CD14-positive monocyte (primary cell): ENCODE data around the gene NLRP12. TPM values are rescaled to one million over a fixed set of nuclear protein-coding genes. Genes with fewer than 3 reads are reported as not detected.

Source experiments
- DNase-seq, 3 donors: peaks; one replicate each; pipeline ENCODE4 v3.0.0-alpha.2; 2011 to 2022
- H2AFZ ChIP-seq: 2 replicates; pipeline ENCODE4 v1.6.0; 2012; ENCODE audit warnings: mild to moderate bottlenecking, low read depth, low read length, inconsistent platforms; ENCODE audit not compliant: insufficient read depth, poor library complexity, severe bottlenecking
- H3K27ac ChIP-seq, 2 donors: 1 replicate in 1 of 2; 2 replicates in 1 of 2; pipeline ENCODE4 v1.5.1; 2012 to 2013; ENCODE audit warnings: low read length in 2 of 2, control low read depth in 1 of 2, inconsistent platforms in 1 of 2, low read depth in 1 of 2, mild to moderate bottlenecking in 1 of 2
- H3K27me3 ChIP-seq, 2 donors: one replicate each; pipeline versions ENCODE4 v1.6.0 to v1.6.1; 2011 to 2013; ENCODE audit warnings: low read length in 2 of 2; ENCODE audit not compliant: control insufficient read depth in 2 of 2, insufficient read depth in 2 of 2
- H3K36me3 ChIP-seq, 2 donors: replicated peaks in 1 of 2; 1 replicate in 1 of 2; 2 replicates in 1 of 2; pipeline versions ENCODE4 v1.5.1 to v1.6.1; 2012 to 2013; ENCODE audit warnings: low read length in 2 of 2, control low read depth in 1 of 2, inconsistent platforms in 1 of 2, mild to moderate bottlenecking in 1 of 2; ENCODE audit not compliant: insufficient read depth in 2 of 2, control insufficient read depth in 1 of 2
- H3K4me1 ChIP-seq, 2 donors: 1 replicate in 1 of 2; 2 replicates in 1 of 2; pipeline versions ENCODE4 v1.5.1 to v1.6.1; 2012 to 2013; ENCODE audit warnings: low read length in 2 of 2, control low read depth in 1 of 2, inconsistent platforms in 1 of 2, mild to moderate bottlenecking in 1 of 2, moderate library complexity in 1 of 2; ENCODE audit not compliant: insufficient read depth in 2 of 2, control insufficient read depth in 1 of 2
- H3K4me2 ChIP-seq: replicated peaks from 2 replicates; pipeline ENCODE3; 2012; ENCODE audit warnings: low read length, moderate library complexity, mild to moderate bottlenecking; ENCODE audit not compliant: poor library complexity, severe bottlenecking; ENCODE audit errors: extremely low read depth
- H3K4me3 ChIP-seq, 3 experiments: fragments of 200-600 bp in 1 of 3; sonication (generic) in 1 of 3; replicated peaks in 1 of 3; 1 replicate in 2 of 3; 2 replicates in 1 of 3; pipeline ENCODE4 v1.5.1; 2011 to 2013; ENCODE audit warnings: low read length in 3 of 3, mild to moderate bottlenecking in 3 of 3, control low read depth in 2 of 3, low read depth in 2 of 3, inconsistent platforms in 1 of 3, moderate library complexity in 1 of 3
- H3K79me2 ChIP-seq: 2 replicates; pipeline ENCODE4 v1.6.0; 2012; ENCODE audit warnings: mild to moderate bottlenecking, control low read depth, inconsistent platforms, low read length, moderate library complexity; ENCODE audit not compliant: insufficient read depth
- H3K9ac ChIP-seq: 2 replicates; pipeline ENCODE4 v1.6.0; 2017; ENCODE audit warnings: low read length, mild to moderate bottlenecking; ENCODE audit not compliant: insufficient read depth, poor library complexity, severe bottlenecking
- H3K9me3 ChIP-seq, 2 donors: replicated peaks in 1 of 2; 1 replicate in 1 of 2; 2 replicates in 1 of 2; pipeline versions ENCODE4 v1.5.1 to v1.6.1; 2012 to 2013; ENCODE audit warnings: low read length in 2 of 2, control low read depth in 1 of 2; ENCODE audit not compliant: control insufficient read depth in 1 of 2, insufficient read depth in 1 of 2
- H4K20me1 ChIP-seq: 2 replicates; pipeline ENCODE4 v1.6.0; 2012; ENCODE audit warnings: mild to moderate bottlenecking, low read length, control low read depth, moderate library complexity; ENCODE audit not compliant: insufficient read depth
- H3K27ac Mint-ChIP-seq, 7 donors: one replicate each; pipeline ENCODE4 v1.8.0; 2020; ENCODE audit warnings: mild to moderate bottlenecking in 7 of 7, mixed read lengths in 7 of 7, moderate library complexity in 6 of 7, inconsistent platforms in 2 of 7
- H3K27me3 Mint-ChIP-seq, 3 donors: one replicate each; pipeline ENCODE4 v1.8.0; 2021 to 2022; ENCODE audit warnings: low read depth in 3 of 3, mild to moderate bottlenecking in 3 of 3, mixed read lengths in 3 of 3, moderate library complexity in 3 of 3, inconsistent platforms in 1 of 3
- H3K36me3 Mint-ChIP-seq, 2 donors: one replicate each; pipeline ENCODE4 v1.8.0; 2020; ENCODE audit warnings: mixed read lengths in 2 of 2, inconsistent platforms in 1 of 2, mild to moderate bottlenecking in 1 of 2
- H3K4me1 Mint-ChIP-seq: one replicate; pipeline ENCODE4 v1.8.0; 2020; ENCODE audit warnings: mild to moderate bottlenecking, mixed read lengths
- H3K4me3 Mint-ChIP-seq, 2 donors: one replicate each; pipeline ENCODE4 v1.8.0; 2020; ENCODE audit warnings: mild to moderate bottlenecking in 2 of 2, mixed read lengths in 2 of 2, moderate library complexity in 1 of 2
- H3K9me3 Mint-ChIP-seq, 7 donors: one replicate each; pipeline ENCODE4 v1.8.0; 2020 to 2022; ENCODE audit warnings: mixed read lengths in 7 of 7, mild to moderate bottlenecking in 6 of 7, moderate library complexity in 6 of 7, inconsistent platforms in 2 of 7
- WGBS: methylation state at CpG from one replicate; pipeline ENCODE4 v1.1.5; 2013; ENCODE audit warnings: missing lambda C conversion rate; ENCODE audit not compliant: insufficient coverage; 5-methylcytosine and 5-hydroxymethylcytosine counted together
- intact Hi-C, 2 donors: fragments of 100-400 bp; cut with micrococcal nuclease; formaldehyde crosslinking; loops; one replicate each; pipeline versions ENCODE4 v1.15.0 to v1.15.1; 2023
- polyA plus RNA-seq, 3 donors: library from polyadenylated mRNA; depleted of rRNA in 1 of 3; unstranded in 2 of 3; stranded (reverse) in 1 of 3; fragments of 300-500 nt in 2 of 3; fragments of >200 nt in 1 of 3; fragmentation: Illumina TruSeq in 2 of 3; gene quantifications; 1 replicate in 2 of 3; 2 replicates in 1 of 3; pipeline ENCODE4 v1.2.3, GENCODE V29; 2012 to 2021
- TF ChIP-seq, protein P1 (sequence below): fragments of 200-600 bp; IDR thresholded peaks from one replicate; pipeline ENCODE4 v1.8.0; 2022; ENCODE audit warnings: antibody characterized with exemption, mild to moderate bottlenecking

NLRP12 gene
- polyA plus RNA-seq, 3 donors, result 40.5 to 64.9 (median 47.0) TPM

DNA sequence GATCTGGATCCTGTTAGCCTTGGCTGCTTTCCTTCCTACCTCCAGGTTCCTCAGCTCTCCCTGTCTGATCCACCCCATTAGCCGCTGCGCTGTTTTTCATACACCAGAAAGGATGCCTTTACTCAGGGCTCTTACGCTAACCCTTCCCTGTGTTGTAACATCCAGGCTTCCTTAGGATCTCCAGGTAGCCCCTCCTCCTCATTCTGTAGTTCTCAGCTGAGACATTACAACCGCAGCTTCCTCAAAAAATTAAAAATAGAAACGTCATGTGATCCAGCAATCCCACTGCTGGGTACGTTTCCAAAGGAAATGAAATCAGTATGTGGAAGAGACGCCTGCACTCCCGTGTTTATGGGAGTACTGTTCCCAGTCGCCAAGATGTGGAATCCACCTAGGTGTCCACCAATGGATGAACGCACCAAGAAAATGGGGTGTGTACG is 25.1 kb upstream of the NLRP12 start:
- Mint-ChIP-seq H3K36me3 (no peaks in the 10 kb centered on the region), H3K9me3 (no peaks in the 10 kb centered on the region), H3K27me3 (peaks cover 2 to 5% (median 3%) of the 10 kb centered on the region in 3 donors), H3K4me1 (peaks cover 72% of the 10 kb centered on the region), H3K4me3 (peak overlapping the region; percentile 56 to 88), H3K27ac (peak overlapping the region; percentile 87 to 98 (median 94))
- peak overlapping the region; percentile 15 for H3K9ac ChIP-seq
- H3K4me2 ChIP-seq, result peak overlapping the region; percentile 66
- H3K79me2 ChIP-seq, result no peaks in the 10 kb centered on the region
- peak; percentile 73 to 93 (median 89) for DNase-seq
- peak overlapping the region; percentile 67 to 76 for H3K27ac ChIP-seq
- H2AFZ ChIP-seq, result peak overlapping the region; percentile 51
- H3K9me3 ChIP-seq, result no peaks in the 10 kb centered on the region
- intact Hi-C loops, result loop anchor here in 1 of 2 donors (5.0 kb wide), 1 partner anchor 33 kb away; the partner anchor contains the start of gene PRKCG
- H3K27me3 ChIP-seq, result no peaks in the 10 kb centered on the region
- H4K20me1 ChIP-seq, result no peaks in the 10 kb centered on the region
- peaks cover 87% of the 10 kb centered on the region in 2 donors for H3K4me1 ChIP-seq
- TF ChIP-seq, protein P1, sequence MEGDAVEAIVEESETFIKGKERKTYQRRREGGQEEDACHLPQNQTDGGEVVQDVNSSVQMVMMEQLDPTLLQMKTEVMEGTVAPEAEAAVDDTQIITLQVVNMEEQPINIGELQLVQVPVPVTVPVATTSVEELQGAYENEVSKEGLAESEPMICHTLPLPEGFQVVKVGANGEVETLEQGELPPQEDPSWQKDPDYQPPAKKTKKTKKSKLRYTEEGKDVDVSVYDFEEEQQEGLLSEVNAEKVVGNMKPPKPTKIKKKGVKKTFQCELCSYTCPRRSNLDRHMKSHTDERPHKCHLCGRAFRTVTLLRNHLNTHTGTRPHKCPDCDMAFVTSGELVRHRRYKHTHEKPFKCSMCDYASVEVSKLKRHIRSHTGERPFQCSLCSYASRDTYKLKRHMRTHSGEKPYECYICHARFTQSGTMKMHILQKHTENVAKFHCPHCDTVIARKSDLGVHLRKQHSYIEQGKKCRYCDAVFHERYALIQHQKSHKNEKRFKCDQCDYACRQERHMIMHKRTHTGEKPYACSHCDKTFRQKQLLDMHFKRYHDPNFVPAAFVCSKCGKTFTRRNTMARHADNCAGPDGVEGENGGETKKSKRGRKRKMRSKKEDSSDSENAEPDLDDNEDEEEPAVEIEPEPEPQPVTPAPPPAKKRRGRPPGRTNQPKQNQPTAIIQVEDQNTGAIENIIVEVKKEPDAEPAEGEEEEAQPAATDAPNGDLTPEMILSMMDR, result no peak
- H3K36me3 ChIP-seq, result no peaks in the 10 kb centered on the region
- 22% methylated on average over 9 of the region's 11 CpGs for WGBS
- peak overlapping the region in 1 of 3 experiments; percentile 65 for H3K4me3 ChIP-seq

DNA sequence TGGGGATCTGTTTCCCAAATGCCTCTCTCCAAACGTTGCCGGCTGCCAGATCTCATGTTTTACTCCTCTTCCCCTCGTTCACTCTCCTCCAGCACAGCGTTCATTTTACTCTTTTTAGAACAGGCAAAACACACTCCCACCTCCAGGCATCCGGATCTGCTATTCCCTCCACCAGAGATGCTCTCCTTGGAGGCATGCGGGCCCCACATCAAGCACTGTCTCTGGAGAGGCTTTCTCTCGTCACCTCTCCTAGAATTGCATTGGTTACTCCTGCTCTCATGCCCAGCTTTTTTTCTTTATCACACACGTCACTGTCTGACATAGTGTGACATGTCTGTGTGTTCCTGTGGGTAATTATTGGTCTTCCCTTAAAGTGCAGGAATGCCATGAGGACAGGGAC is 23.4 kb upstream of the NLRP12 start:
- Mint-ChIP-seq H3K4me3 (no peak overlapping the region), H3K4me1 (peaks cover 78% of the 10 kb centered on the region), H3K27me3 (peaks cover 2% of the 10 kb centered on the region in 3 donors), H3K9me3 (no peaks in the 10 kb centered on the region), H3K27ac (peak overlapping the region in 4 of 7 donors; percentile 48 to 89 (median 72)), H3K36me3 (no peaks in the 10 kb centered on the region)
- H3K4me1 ChIP-seq, result peaks cover 91 to 97% of the 10 kb centered on the region in 2 donors
- H3K9me3 ChIP-seq, result no peaks in the 10 kb centered on the region
- intact Hi-C loops, result loop anchor here in 1 of 2 donors (5.0 kb wide), 1 partner anchor 35 kb away; the partner anchor contains the start of gene PRKCG
- H4K20me1 ChIP-seq, result no peaks in the 10 kb centered on the region
- H3K9ac ChIP-seq, result no peak overlapping the region
- TF ChIP-seq, protein P1, result no peak
- no peak overlapping the region for H3K4me3 ChIP-seq
- H3K4me2 ChIP-seq, result no peak overlapping the region
- no peak overlapping the region for H2AFZ ChIP-seq
- DNase-seq, result no peak
- H3K27me3 ChIP-seq, result no peaks in the 10 kb centered on the region
- no peaks in the 10 kb centered on the region for H3K36me3 ChIP-seq
- H3K79me2 ChIP-seq, result no peaks in the 10 kb centered on the region
- WGBS, result 75% methylated on average over 6 of the region's 8 CpGs
- H3K27ac ChIP-seq, result no peak overlapping the region
